ENCODE measurements around the gene SLK. TPM values are rescaled to one million over a fixed set of nuclear protein-coding genes. Genes with fewer than 3 reads are reported as not detected.

Gene SLK
- total and polyA plus RNA-seq, 2 of the 13 experiments (the other 11 are each of a cell fraction or from before 2014, with no cell fraction given) = 3.4 to 22.8 TPM

DNA sequence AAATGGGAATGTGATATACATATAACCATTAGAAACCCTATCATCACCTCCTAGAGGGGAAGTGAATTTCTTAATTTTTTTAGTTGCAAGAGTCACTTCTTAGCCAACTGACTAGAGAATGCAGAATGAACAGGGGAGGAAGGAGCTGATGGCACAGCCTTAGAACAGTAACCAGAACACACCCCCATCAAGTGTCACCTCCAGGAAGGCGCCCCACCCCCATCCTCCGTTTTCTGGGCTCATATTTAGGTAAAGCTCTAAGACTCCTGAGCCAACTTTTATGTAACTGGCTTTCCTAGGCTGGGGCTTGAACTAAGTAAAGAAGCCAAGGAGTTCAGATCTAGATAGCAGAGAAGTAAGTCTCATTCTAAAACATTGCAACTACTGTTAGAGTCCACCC lies 64.7 kb downstream of the SLK start:
- Histone ChIP-seq H3K36me3 (replicated peaks in 1 of 2; ENCODE audit: control insufficient read depth in 1 of 2, insufficient read depth in 2 of 2, low read length in 2 of 2) (peaks cover 1 to 3% of the 10 kb centered on the region in 2 experiments; a peak in 1 of 5 replicates), H3K27me3 (ENCODE audit: control insufficient read depth in 1 of 2, insufficient read depth in 2 of 2, low read length in 2 of 2) (no peaks in the 10 kb centered on the region), H2AFZ (ENCODE audit: low read length) (no peak overlapping the region), H3K9ac (ENCODE audit: insufficient read depth, low read depth, low read length) (no peak overlapping the region), H4K20me1 (ENCODE audit: insufficient read depth, low read length) (no peaks in the 10 kb centered on the region), H3K27ac (ENCODE audit: extremely low read length, insufficient read depth, low read length) (no peak overlapping the region), H3K4me2 (ENCODE audit: low read depth, low read length) (no peak overlapping the region), H3K79me2 (ENCODE audit: insufficient read depth, low read length) (no peaks in the 10 kb centered on the region), H3K9me3 (ENCODE audit: low read length) (no peaks in the 10 kb centered on the region), H3K4me1 (ENCODE audit: insufficient read depth, low read length) (no peaks in the 10 kb centered on the region; the same call in 1 of the 2 replicates), H3K4me3 (replicated peaks in 1 of 3; ENCODE audit: insufficient read depth in 1 of 3, low read depth in 2 of 3, low read length in 3 of 3) (no peak overlapping the region)
- BruUV-seq (replicated peaks) = no TSS peak
- ChIA-PET POLR2A (no interaction called here), CTCF (ENCODE audit: low intra/inter-chr PET ratio, low total read pairs) (no interaction called here)
- no peak for FAIRE-seq
- intact Hi-C loops (cut with micrococcal nuclease; ENCODE audit: unreplicated experiment) (no loop called here), in situ Hi-C loops (cut with HindIII; ENCODE audit: extremely low pct_ligation_motif_present, low pct_unique_long_range_greater_than_20kb) (no loop called here)
- ATAC-seq = no peak
- WGBS (ENCODE audit: low lambda C conversion rate) = 97% methylated on average over 2 of the region's 2 CpGs
- no peak for DNase-seq (ENCODE audit: low spot score)
- TF ChIP-seq ZNF776 (CRISPR knock-in tag; IDR thresholded peaks at IDR 0.05) (no peak), AGO1 (IDR thresholded peaks at IDR 0.05; ENCODE audit: low read depth, low read length, poor library complexity, severe bottlenecking) (no peak), ZHX1 (CRISPR knock-in tag; IDR thresholded peaks at IDR 0.05; ENCODE audit: low read depth) (no peak), CC2D1A (CRISPR knock-in tag; IDR thresholded peaks at IDR 0.05) (no peak), ZNF646 (CRISPR knock-in tag; IDR thresholded peaks at IDR 0.05) (no peak), CREB1 (IDR thresholded peaks at IDR 0.05) (no peak), CREB1 (CRISPR knock-in tag; IDR thresholded peaks at IDR 0.05) (no peak), NFE2L2 (IDR thresholded peaks at IDR 0.05; ENCODE audit: low read length) (no peak), ZBTB20 (CRISPR knock-in tag; IDR thresholded peaks at IDR 0.05; ENCODE audit: borderline replicate concordance, low read depth) (no peak), ZNF362 (CRISPR knock-in tag; IDR thresholded peaks at IDR 0.05; ENCODE audit: borderline replicate concordance) (no peak)
- TF ChIP-seq, protein P1, sequence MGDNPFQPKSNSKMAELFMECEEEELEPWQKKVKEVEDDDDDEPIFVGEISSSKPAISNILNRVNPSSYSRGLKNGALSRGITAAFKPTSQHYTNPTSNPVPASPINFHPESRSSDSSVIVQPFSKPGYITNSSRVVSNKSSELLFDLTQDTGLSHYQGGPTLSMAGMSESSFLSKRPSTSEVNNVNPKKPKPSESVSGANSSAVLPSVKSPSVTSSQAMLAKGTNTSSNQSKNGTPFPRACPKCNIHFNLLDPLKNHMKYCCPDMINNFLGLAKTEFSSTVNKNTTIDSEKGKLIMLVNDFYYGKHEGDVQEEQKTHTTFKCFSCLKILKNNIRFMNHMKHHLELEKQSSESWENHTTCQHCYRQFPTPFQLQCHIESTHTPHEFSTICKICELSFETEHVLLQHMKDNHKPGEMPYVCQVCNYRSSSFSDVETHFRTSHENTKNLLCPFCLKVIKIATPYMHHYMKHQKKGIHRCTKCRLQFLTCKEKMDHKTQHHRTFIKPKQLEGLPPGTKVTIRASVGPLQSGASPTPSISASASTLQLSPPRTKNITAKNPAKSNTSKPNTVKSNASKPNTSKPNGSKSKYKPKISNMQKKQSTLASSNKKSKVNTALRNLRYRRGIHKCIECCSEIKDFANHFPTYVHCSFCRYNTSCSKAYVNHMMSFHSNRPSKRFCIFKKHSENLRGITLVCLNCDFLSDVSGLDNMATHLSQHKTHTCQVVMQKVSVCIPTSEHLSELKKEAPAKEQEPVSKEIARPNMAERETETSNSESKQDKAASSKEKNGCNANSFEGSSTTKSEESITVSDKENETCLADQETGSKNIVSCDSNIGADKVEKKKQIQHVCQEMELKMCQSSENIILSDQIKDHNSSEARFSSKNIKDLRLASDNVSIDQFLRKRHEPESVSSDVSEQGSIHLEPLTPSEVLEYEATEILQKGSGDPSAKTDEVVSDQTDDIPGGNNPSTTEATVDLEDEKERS (CRISPR knock-in tag; IDR thresholded peaks at IDR 0.05) = no peak

Data from HepG2 (cell line).